ENCODE measurements around the gene MYH10. TPM values are rescaled to one million over a fixed set of nuclear protein-coding genes. Genes with fewer than 3 reads are reported as not detected.

MYH10 gene
- total RNA-seq, 1 experiment from 2014 or later: 74.0 TPM

GRCh38 chr17:8484465-8484864 is 146.1 kb downstream of the MYH10 start:
- H3K27ac Mint-ChIP-seq (ENCODE audit: unreplicated experiment): no peak overlapping the region
- peaks cover 7% of the 10 kb centered on the region for H3K9me3 Mint-ChIP-seq (ENCODE audit: unreplicated experiment)
- CTCF ChIA-PET: no interaction called here
- DNase-seq: no peak
- no peak overlapping the region for H3K4me3 Mint-ChIP-seq (ENCODE audit: unreplicated experiment)
- POLR2A ChIA-PET: no interaction called here
- no peaks in the 10 kb centered on the region for H3K27me3 Mint-ChIP-seq (ENCODE audit: insufficient read depth, unreplicated experiment)
- peaks cover 75% of the 10 kb centered on the region for H3K36me3 Mint-ChIP-seq (ENCODE audit: insufficient read depth, unreplicated experiment)
- BruUV-seq (replicated peaks): no TSS peak
- H3K4me1 ChIP-seq: no peaks in the 10 kb centered on the region
- no peaks in the 10 kb centered on the region for H3K27me3 ChIP-seq (replicated peaks; ENCODE audit: control insufficient read depth, insufficient read depth, low read length)
- no peaks in the 10 kb centered on the region for H3K4me1 Mint-ChIP-seq (ENCODE audit: low read depth, unreplicated experiment)
- intact Hi-C loops (cut with micrococcal nuclease; ENCODE audit: unreplicated experiment): no loop called here
- H3K36me3 ChIP-seq (ENCODE audit: control insufficient read depth, insufficient read depth, low read length): no peaks in the 10 kb centered on the region; the same call in none of the 2 replicates
- no peak overlapping the region for H3K4me3 ChIP-seq (ENCODE audit: low read depth, low read length)
- no peaks in the 10 kb centered on the region for H3K9me3 ChIP-seq
- TF ChIP-seq CTCF (IDR thresholded peaks at IDR 0.05; ENCODE audit: insufficient read depth in 1 of 2, low read depth in 1 of 2, low read length in 1 of 2, severe bottlenecking in 1 of 2, unreplicated experiment in 1 of 2): no peak

GRCh38 chr17:8482546-8482945 is 148.0 kb downstream of the MYH10 start:
- Mint-ChIP-seq H3K4me1 (ENCODE audit: low read depth, unreplicated experiment) (no peaks in the 10 kb centered on the region), H3K36me3 (ENCODE audit: insufficient read depth, unreplicated experiment) (peaks cover 81% of the 10 kb centered on the region)
- CTCF ChIA-PET: no interaction called here

GRCh38 chr17:8481703-8482102 is 148.8 kb downstream of the MYH10 start:
- Histone ChIP-seq H3K4me3 (ENCODE audit: low read depth, low read length) (no peak overlapping the region), H3K4me1 (no peaks in the 10 kb centered on the region), H3K27me3 (replicated peaks; ENCODE audit: control insufficient read depth, insufficient read depth, low read length) (no peaks in the 10 kb centered on the region), H3K9me3 (no peaks in the 10 kb centered on the region), H3K36me3 (ENCODE audit: control insufficient read depth, insufficient read depth, low read length) (no peaks in the 10 kb centered on the region; the same call in 1 of the 2 replicates)
- intact Hi-C loops (cut with micrococcal nuclease; ENCODE audit: unreplicated experiment): no loop called here
- Mint-ChIP-seq H3K4me1 (ENCODE audit: low read depth, unreplicated experiment) (no peaks in the 10 kb centered on the region), H3K36me3 (ENCODE audit: insufficient read depth, unreplicated experiment) (peaks cover 76% of the 10 kb centered on the region), H3K4me3 (ENCODE audit: unreplicated experiment) (no peak overlapping the region), H3K27ac (ENCODE audit: unreplicated experiment) (no peak overlapping the region), H3K9me3 (ENCODE audit: unreplicated experiment) (peaks cover 7% of the 10 kb centered on the region), H3K27me3 (ENCODE audit: insufficient read depth, unreplicated experiment) (no peaks in the 10 kb centered on the region)
- DNase-seq: no peak
- no peak for TF ChIP-seq CTCF (IDR thresholded peaks at IDR 0.05; ENCODE audit: insufficient read depth in 1 of 2, low read depth in 1 of 2, low read length in 1 of 2, severe bottlenecking in 1 of 2, unreplicated experiment in 1 of 2)
- BruUV-seq (replicated peaks): no TSS peak
- ChIA-PET CTCF (no interaction called here), POLR2A (no interaction called here)

More at GRCh38 chr17:8482546-8482945, 148.0 kb downstream of the MYH10 start:
- Histone ChIP-seq H3K9me3 (no peaks in the 10 kb centered on the region), H3K4me3 (ENCODE audit: low read depth, low read length) (no peak overlapping the region), H3K36me3 (ENCODE audit: control insufficient read depth, insufficient read depth, low read length) (no peaks in the 10 kb centered on the region; the same call in 1 of the 2 replicates), H3K27me3 (replicated peaks; ENCODE audit: control insufficient read depth, insufficient read depth, low read length) (no peaks in the 10 kb centered on the region), H3K4me1 (no peaks in the 10 kb centered on the region)
- TF ChIP-seq CTCF (IDR thresholded peaks at IDR 0.05; ENCODE audit: insufficient read depth in 1 of 2, low read depth in 1 of 2, low read length in 1 of 2, severe bottlenecking in 1 of 2, unreplicated experiment in 1 of 2): no peak
- Mint-ChIP-seq H3K4me3 (ENCODE audit: unreplicated experiment) (no peak overlapping the region), H3K27me3 (ENCODE audit: insufficient read depth, unreplicated experiment) (no peaks in the 10 kb centered on the region), H3K9me3 (ENCODE audit: unreplicated experiment) (peaks cover 7% of the 10 kb centered on the region), H3K27ac (ENCODE audit: unreplicated experiment) (no peak overlapping the region)
- POLR2A ChIA-PET: no interaction called here
- intact Hi-C loops (cut with micrococcal nuclease; ENCODE audit: unreplicated experiment): no loop called here
- DNase-seq: no peak
- no TSS peak for BruUV-seq (replicated peaks)
